HG03439 (cell line): ENCODE results near the gene SPHK1.

Experiments
- ATAC-seq: cut with Tn5 transposase; IDR thresholded peaks from one replicate; pipeline ENCODE4 v1.9.1; 2021; ENCODE audit warnings: mild to moderate bottlenecking, moderate library complexity; ENCODE audit not compliant: unreplicated experiment

SPHK1 gene

DNA sequence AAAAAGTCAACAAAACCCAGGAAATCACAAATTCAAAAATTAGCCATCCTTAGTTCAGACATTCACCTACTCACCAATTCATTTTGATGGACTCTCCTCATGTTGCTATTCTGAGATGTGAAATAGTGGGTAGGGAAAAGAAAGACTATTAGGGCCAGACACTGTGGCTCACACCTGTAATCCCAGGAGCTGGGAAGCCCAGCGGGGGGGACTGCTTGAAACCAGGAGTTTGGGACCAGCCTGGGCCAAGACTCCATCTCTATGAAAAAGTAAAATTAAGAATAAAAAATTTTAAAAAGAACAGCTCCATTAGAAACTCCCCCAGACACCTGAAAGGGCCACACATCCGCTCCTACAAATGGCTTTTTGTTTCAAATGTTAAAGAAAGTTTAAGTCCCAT lies 47.1 kb downstream of the SPHK1 start:
- ATAC-seq, result no peak

DNA sequence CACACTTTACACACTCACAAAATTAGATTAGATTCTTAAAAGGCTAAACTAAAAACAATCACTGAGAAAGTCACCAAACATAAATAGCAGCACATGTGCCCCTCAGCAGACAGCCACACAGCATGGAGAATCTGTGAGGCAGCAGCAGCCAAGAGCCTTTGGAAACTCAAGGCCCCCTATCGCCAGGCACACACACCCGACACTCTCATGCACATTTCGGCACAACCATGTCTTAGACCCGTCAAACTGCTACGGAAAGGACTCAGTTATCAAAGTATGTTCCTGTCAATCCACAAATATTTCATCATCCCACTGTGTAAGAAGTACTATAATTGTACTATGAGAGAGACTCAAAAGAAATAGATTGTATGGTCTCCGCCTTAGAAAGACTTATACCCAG lies 47.6 kb downstream of the SPHK1 start:
- no peak for ATAC-seq

DNA sequence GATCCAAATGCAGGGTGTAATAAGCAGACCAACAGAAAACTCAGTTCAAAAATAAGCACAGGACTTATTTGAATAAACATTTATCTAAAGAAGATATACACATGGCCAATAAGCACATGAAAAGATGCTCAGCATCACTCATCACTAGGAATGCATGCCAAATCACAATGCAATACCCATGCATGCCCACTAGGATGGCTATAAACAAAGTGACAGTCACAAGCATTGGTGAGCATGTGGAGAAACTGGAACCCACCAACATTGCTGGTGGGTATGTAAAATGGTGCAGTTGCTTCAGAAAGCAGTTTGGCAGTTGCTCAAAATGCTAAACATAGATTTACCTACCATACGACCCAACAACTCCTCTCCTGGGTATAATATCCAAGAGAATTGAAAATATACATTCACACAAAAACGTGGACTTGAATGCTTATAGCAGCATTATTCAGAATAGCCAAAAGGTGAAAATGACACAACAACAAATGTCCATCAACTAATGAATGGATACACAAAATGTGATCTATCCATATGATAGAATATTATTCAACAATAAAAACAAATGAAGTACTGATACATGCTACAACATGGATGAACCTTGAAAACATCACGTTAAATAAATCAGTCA lies 48.4 kb downstream of the SPHK1 start:
- no peak for ATAC-seq

DNA sequence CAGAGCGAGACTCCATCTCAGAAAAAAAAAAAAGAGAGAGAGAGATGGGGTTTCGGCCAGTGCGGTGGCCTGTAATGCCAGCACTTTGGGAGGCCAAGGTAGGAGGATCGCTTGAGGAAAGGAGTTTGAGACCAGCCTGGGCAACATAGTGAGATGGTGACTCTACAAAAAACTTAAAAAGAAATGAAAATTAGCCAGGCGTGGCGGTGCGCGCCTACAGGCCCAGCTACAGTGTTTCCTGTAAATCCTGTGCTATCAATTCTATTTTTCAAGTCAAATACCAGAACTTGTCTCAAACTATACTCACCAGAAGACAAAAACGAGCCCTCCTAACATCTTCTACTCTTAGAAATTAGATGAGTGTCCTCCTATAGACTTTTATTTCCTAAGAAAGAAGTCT lies 49.3 kb downstream of the SPHK1 start:
- ATAC-seq, result no peak

DNA sequence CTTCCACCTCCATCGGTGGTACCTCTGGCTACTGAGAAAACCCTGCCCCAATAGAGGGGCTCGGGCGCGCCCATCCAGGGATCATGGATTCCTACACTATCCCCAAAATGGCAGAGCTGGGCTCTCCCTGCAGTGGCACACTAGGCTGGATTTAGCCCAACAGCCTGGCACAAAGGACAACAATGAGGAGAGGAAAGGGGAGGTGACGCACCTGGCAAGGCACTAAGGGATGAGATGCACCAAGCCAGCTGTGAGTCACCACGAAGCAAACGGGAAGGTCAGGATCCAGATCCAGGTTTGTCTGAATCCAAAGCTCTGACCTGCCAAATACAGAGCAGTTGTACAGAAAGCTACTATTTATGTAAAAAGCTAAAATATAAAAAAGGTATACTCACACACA lies 50.5 kb downstream of the SPHK1 start:
- no peak for ATAC-seq

DNA sequence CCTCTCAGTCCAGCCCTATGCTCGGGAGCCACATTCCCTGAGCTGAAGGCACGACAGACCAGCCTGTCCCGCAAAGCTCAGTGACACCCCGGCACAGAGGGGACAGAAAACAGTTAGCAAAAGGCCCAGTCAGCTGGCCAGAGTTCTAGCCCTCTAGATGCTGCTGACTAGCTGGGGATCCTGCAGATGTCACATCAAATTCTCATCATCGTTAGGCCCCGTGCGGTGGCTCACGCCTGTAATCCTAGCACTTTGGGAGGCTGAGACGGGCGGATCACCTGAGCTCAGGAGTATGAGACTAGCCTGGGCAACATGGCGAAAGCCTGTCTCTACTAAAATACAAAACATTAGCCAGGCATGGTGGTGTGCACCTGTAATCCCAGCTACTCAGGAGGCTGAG lies 51.3 kb downstream of the SPHK1 start:
- no peak for ATAC-seq
